ENCODE data around the gene CHAF1B.

Gene CHAF1B

DNA sequence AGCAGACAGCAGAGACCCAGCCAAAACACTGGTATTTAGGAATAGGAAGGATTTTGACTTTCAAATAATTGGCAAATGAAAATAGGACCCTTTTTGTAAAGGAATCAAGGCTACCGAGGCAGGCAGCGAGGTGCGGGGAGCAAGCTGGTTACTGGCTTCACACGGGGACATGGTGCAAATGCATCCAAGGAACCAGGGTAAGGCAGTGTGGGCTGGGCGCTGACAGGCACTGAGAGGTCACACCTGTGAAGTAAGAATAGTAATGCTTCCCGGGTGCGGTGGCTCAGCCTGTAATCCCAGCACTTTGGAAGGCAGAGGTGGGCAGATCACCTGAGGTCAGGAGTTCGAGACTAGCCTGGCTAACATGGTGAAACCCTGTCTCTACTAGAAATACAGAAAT, 15.5 kb downstream of the CHAF1B start:
- TF ChIP-seq, protein P1, sequence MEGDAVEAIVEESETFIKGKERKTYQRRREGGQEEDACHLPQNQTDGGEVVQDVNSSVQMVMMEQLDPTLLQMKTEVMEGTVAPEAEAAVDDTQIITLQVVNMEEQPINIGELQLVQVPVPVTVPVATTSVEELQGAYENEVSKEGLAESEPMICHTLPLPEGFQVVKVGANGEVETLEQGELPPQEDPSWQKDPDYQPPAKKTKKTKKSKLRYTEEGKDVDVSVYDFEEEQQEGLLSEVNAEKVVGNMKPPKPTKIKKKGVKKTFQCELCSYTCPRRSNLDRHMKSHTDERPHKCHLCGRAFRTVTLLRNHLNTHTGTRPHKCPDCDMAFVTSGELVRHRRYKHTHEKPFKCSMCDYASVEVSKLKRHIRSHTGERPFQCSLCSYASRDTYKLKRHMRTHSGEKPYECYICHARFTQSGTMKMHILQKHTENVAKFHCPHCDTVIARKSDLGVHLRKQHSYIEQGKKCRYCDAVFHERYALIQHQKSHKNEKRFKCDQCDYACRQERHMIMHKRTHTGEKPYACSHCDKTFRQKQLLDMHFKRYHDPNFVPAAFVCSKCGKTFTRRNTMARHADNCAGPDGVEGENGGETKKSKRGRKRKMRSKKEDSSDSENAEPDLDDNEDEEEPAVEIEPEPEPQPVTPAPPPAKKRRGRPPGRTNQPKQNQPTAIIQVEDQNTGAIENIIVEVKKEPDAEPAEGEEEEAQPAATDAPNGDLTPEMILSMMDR (conservative IDR thresholded peaks at IDR 0.05; ENCODE audit: low read depth, low read length): no peak
- no peak overlapping the region for H3K4me3 ChIP-seq (ENCODE audit: low read depth, low read length)
- no peak for DNase-seq (ENCODE audit: low read depth)

GRCh38 chr21:36402339-36402738, 17.1 kb downstream of the CHAF1B start:
- DNase-seq (ENCODE audit: low read depth): no peak
- H3K4me3 ChIP-seq (ENCODE audit: low read depth, low read length): no peak overlapping the region
- TF ChIP-seq, protein P1 (conservative IDR thresholded peaks at IDR 0.05; ENCODE audit: low read depth, low read length): no peak

DNA sequence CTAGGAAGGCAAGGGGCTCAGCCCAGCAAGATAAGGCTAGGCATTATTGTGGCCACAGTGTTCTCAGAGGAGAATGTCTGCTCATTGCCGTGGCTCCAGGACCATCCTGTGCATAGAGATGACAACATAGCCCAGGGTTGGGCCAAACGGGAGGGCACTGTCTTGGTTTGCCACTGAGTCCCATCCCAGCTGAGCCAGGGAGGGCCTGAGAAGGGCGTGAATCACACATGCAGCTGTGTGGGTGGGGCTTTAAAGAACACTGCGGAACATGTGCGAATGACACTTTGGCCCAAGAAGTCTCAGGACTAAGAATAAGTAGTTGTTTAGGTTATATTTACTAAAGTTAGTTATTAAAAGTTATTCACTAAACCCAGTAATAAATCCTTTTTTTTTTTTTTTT, 18.5 kb downstream of the CHAF1B start:
- H3K4me3 ChIP-seq (ENCODE audit: low read depth, low read length): no peak overlapping the region
- TF ChIP-seq, protein P1 (conservative IDR thresholded peaks at IDR 0.05; ENCODE audit: low read depth, low read length): no peak
- no peak for DNase-seq (ENCODE audit: low read depth)

DNA sequence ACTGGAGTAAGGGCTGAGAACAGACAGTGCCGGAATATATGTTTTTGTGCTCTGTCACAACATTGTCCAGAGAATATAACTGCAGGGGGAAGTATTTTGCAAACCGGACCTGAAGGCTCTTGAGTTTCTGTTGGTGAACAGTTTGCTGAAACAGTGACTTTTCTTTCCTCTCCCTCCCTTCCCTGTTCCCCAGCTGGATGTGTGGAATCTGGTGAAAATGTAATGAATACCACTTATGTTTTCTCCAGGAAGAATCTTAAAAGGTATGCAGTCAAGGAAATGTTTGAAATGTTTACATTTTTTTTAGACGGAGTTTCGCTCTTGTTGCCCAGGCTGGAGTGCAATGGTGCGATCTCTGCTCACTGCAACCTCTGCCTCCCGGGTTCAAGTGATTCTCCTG, 23.4 kb downstream of the CHAF1B start:
- no peak overlapping the region for H3K4me3 ChIP-seq (ENCODE audit: low read depth, low read length)
- TF ChIP-seq, protein P1 (conservative IDR thresholded peaks at IDR 0.05; ENCODE audit: low read depth, low read length): no peak

GRCh38 chr21:36411301-36411700, 26.1 kb downstream of the CHAF1B start:
- TF ChIP-seq, protein P1 (conservative IDR thresholded peaks at IDR 0.05; ENCODE audit: low read depth, low read length): no peak
- no peak for DNase-seq (ENCODE audit: low read depth)
- H3K4me3 ChIP-seq (ENCODE audit: low read depth, low read length): no peak overlapping the region

More for the DNA sequence above, 23.4 kb downstream of the CHAF1B start:
- peak; percentile 19 for DNase-seq (ENCODE audit: low read depth)

DNA sequence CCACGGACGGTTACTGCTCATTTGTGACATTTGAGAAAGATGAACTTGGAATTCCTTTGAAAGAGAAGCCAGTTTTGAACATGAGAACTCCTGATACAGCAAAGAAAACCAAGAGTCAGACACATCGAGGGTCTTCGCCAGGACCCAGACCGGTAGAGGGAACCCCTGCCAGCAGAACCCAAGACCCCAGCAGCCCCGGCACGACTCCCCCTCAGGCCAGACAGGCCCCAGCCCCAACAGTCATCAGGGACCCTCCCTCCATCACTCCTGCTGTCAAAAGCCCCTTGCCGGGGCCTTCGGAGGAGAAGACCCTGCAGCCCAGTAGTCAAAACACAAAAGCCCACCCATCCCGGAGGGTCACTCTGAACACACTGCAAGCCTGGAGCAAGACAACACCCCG, 27.7 kb downstream of the CHAF1B start:
- no peak for DNase-seq (ENCODE audit: low read depth)
- no peak overlapping the region for H3K4me3 ChIP-seq (ENCODE audit: low read depth, low read length)
- TF ChIP-seq, protein P1 (conservative IDR thresholded peaks at IDR 0.05; ENCODE audit: low read depth, low read length): no peak

DNA sequence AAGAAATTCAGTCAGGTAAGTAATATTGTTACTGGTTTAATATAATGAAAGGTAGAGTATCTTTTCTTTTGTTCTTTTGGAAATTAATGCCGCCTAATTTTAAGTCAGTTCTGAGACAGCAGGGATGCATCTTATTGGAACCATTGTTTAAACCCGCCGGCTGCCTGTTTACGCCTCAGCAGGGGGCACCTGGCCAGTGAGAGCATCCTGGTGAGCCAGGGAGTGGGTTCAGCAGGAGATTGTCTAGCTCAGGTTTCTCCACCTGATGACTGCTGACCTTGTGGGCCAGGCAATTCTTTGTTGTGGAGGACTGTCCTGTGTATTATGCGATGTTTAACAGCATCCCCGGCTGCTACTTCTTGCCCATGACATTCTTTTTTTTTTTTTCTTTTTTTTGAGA, 30.2 kb downstream of the CHAF1B start:
- no peak overlapping the region for H3K4me3 ChIP-seq (ENCODE audit: low read depth, low read length)
- TF ChIP-seq, protein P1 (conservative IDR thresholded peaks at IDR 0.05; ENCODE audit: low read depth, low read length): no peak
- DNase-seq (ENCODE audit: low read depth): no peak
